Pericardium fibroblast (primary cell): Measurements from ENCODE around the gene GPR141. TPM values are rescaled to one million over a fixed set of nuclear protein-coding genes. Genes with fewer than 3 reads are reported as not detected.

Source experiments
- total RNA-seq: library from RNA; depleted of rRNA; stranded (reverse); fragments of >200 nt; gene quantifications from 2 replicates; pipeline ENCODE4 v1.2.3, GENCODE V29; 2015

The GPR141 gene, protein sequence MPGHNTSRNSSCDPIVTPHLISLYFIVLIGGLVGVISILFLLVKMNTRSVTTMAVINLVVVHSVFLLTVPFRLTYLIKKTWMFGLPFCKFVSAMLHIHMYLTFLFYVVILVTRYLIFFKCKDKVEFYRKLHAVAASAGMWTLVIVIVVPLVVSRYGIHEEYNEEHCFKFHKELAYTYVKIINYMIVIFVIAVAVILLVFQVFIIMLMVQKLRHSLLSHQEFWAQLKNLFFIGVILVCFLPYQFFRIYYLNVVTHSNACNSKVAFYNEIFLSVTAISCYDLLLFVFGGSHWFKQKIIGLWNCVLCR
- not detected in 2 replicates for total RNA-seq

DNA sequence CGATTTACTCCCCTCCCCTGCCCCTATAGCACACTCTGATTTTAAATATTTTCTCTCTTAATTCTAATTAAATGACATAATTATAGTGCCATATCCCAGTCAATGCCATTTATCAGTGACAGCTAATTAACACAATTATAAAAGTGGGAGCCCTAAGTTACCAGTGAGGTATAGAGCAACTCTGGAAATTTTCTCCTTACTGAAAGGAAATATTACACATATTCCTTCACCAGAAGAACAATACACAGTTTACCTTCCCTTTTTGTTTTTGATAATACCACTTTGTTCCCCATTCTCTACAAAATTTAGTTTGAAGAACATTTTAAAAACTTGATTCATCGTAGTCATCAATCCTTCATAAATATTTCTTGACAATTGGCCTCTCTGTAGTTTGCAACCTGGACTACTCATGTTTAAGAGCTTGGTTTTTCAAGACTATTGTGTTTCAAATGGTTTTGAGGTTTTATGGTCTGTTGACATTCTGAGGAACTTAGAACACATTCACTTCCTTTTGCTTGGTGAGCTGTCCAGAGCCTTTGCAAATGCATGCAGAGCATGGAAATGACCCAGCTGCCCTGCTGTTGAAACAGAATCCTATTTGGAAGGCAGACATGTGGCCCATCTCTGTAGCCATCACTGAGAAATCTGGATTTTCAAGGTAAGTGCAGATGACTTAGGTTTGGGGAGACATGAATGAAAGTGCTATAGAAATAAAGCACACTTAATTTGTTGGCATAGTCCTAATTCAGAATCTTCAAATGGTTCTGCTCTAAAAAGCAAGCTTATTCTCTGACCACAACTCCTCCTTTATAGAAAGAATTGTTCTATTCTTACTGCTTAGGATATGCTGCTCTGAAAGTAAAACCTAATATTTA, at the start of gene GPR141:
Gene GPR141 (plus strand): TSS at position 521 of the 875 bp plus-strand sequence. CDS start 56,628 bp downstream, outside the sequence.

Other genes starting within 250 kb of the GPR141 start
- 2.8 and 4.6 TPM in 2 replicates for gene ELMO1, start 234.9 kb upstream of the GPR141 start, total RNA-seq
- gene NME8, start 164.8 kb downstream of the GPR141 start, total RNA-seq = not detected in 2 replicates
- 0.93 and 2.6 TPM in 2 replicates for gene SFRP4, start 233.1 kb downstream of the GPR141 start, total RNA-seq
- 5.8 and 13.9 TPM in 2 replicates for gene EPDR1, start 236.9 kb downstream of the GPR141 start, total RNA-seq